Forelimb muscle (tissue), 1 donor: ENCODE results near the gene SUCLG2. TPM values are rescaled to one million over a fixed set of nuclear protein-coding genes. Genes with fewer than 3 reads are reported as not detected.

Experiments
- DNase-seq: peaks from one replicate; pipeline ENCODE4 v3.0.0-alpha.2; 2013; ENCODE audit warnings: low read depth
- polyA plus RNA-seq: library from polyadenylated mRNA; unstranded; fragments of 120-200 nt; gene quantifications from one replicate; pipeline ENCODE4 v1.2.1, GENCODE V29; 2013; ENCODE audit not compliant: insufficient read length

Gene SUCLG2
- polyA plus RNA-seq, 1 donor = 31.6 TPM

DNA sequence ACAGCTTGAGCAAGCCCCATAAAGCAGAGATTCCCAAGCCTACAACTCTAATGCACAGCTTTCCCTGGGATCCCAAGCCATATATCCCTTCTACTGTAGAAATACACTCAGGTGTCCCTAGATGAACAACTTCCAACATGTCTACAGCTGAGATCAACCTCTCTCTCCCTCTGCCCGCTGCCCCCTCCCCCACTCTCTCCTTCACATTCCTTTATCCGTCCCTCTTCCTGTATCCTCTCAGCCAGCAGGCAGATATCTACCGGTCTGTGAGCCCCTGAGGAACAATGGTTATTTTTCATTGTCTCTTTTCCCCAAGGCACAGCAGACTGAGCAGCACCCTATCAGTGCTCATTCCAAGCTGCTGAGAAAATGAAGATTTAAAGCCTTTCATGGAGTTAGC, 138.6 kb downstream of the SUCLG2 start:
- no peak for DNase-seq

DNA sequence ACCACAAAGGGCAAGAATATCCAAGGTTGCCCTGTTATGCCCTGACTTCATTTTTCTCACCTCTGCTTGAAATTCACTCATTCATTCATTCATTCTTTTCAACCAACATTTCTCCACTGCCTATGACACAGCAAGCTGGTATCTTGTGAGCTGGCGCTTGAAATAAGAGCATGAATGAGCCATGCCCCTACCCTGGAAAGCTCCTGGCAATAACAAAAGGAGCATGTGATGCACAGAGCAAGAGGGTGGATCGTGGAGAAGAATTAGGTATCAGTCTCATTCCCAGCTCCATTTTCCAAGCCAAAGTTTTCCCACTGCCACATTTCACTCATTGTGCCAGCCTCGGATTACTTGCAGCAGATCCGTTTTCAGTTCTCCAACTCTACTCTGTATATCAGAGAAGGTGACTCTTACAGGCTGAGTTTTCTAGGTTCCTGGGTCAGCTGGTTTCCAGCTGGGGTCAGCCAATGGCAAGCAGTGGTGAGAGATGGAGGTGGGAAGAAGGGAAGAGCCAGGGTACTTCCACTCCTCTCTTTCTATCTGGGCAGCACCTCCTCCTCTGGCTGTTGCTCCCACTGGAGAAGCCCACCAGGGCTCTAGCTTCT, 144.8 kb downstream of the SUCLG2 start:
- no peak for DNase-seq

DNA sequence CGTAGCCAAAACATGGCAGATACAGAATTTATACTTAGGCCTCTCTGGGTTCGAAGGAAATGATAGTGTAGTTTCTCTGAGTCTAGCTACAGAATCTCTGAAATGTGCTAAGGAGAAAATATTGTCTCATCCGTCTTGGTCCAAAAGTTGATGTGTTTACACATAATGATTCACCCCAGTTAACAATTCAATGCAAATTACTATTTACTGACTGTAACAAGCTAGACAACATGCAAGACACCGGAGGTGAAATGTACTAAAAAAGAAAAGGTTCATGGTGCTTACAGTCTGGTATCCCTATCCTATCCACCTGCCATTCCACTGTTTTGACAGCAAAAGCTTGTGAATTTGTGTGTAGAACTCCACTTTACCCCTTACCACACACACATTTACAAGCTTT, 146.8 kb downstream of the SUCLG2 start:
- DNase-seq = no peak

DNA sequence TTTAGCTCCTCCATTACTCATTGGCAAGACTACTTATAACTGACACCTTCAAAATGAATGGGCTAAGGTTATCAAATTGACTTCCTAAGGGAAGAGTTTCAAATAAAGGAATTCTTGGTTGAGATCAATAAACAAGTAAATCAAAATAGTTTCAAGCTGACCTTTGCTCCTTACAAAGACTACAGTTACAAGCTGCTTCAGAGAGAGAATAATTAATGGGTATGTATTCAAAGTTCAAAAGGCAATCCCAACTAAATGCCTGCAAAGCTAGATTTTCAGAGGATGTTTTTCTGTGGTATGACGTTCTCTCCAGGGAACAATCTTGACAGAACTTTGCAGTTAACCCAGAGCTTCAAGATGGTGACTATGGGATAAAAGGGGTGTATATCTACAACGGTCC, 153.7 kb downstream of the SUCLG2 start:
- no peak for DNase-seq

DNA sequence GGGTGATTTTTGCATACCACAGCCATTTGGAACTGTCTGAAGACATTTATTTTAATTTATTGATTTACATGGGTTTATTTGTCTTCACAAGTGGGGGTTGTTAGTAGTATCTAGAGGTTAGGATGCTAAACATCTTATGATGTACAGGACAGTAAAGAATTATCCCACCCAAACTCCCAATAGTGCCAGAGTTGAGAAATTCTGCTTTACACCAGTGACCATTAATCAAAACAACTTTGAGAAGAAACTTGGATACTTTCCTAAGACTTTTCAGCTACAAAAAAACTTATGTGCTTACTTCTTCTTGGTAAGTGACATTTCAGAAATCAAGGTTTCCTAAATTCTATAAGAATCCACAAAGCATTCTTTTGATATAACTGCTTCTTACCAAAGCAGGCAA, 156.7 kb downstream of the SUCLG2 start:
- DNase-seq = no peak

DNA sequence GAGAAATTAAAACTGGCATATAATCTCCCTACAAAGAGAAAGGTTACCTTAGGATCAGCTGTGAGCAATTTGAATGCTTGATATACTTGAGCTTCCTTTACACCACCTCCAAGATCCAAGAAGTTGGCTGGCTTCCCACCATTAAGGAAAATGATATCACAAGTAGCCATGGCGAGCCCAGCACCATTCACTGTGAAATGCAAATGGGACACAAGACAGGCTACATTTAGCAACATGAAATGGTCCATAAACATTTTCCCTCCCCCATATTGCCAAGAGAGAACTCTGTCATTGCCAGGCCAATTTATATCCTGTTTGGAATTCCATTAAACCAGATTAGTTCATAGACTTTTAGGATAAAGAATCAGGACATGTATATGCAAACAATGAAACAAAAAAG, 158.7 kb downstream of the SUCLG2 start:
- no peak for DNase-seq

DNA sequence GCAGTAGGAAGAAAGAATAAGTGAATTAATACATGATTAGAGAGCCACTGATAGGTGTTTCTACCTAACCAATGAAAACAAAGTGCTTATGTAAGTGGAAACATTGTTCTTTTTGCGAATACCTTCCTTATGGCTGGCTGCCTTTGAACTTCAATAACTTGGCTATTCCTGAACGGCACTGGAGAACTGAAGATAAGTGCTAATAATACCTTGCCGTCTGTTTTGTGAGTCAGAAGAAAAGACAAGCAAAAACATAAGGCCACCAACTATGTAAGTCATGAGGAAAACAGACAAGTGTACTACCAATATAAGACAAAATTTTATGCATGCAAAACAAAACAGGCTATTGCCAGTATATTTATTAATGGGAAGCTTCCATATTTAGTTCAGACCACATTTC, 160.6 kb downstream of the SUCLG2 start:
- no peak for DNase-seq

DNA sequence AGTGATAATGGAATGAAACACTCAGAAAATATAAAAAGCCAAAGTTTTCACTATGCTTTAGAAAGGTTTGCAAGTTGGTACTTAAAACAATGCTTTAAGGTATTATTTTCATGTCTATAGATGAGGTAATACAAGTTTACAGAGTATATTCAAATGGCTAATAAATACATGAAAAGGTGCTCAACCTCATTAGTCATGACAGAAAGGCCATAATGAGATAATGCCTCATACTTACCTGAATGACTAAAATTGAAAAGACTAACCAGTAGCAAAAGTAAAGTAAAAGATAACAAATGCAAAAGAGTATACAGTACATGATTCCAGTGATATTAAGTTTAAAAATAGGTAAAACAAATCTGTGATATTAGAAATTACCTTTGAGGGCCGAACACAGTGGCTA, 163.8 kb downstream of the SUCLG2 start:
- no peak for DNase-seq

DNA sequence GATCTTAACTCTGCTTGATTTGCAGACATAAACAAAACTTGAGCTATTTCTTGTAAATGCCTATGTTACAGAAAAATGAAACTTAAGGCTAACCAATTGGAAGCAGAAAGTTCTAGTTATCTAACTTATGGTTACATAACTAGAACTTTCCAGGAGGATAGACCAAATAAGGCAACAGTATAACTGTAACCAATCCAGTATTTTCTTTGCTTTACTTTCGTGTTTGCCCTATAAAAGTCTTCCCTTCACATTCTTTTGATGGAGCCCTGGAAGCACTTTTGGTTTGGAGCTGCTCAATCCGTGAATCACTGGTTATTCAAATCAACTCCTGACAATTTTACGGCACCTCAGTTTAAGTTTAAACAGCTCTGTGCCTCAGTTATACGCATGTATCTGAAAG, 164.6 kb downstream of the SUCLG2 start:
- DNase-seq = no peak

DNA sequence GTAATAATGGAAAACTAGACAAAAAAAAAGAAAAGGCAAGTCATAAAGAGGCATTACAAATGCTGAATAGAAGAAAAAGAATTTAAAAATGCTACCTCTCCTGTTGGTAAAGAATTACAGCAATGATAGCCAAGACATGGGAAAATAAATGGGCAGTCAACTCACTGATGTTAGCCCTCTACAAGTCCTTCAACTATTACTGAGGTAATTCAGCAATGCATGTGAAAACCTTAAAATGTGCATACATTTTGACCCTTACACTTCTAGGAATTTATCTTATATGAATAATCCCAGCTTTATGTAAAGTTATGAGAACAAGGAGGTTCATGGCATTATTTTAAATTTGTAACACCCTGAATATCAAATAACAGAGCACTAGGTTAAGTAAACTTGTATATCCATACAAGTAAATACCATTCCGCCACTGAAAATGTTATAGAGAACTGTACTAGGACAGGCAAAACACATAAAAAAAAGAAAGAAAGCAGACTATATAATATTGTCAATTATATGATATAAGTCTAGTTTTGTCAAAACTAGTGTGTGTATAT, 166.8 kb downstream of the SUCLG2 start:
- no peak for DNase-seq

DNA sequence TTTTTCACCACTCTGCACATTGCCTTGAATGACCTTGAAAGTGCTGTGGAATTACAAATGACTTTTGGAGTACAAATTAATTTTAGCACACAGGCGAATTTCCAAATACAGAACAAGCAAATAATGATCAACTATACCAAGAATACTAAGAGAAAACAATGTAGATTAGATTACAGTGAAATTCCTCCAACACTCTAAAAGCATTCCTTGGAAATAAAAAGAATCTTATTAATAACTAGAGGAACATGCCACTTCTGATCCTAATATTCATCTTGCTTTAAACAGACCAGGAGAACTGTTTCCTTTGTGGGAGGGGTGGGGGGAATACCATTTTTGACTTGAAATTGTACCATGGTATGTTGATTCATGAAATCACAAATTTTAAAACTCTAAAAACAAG, 167.5 kb downstream of the SUCLG2 start:
- DNase-seq = no peak

DNA sequence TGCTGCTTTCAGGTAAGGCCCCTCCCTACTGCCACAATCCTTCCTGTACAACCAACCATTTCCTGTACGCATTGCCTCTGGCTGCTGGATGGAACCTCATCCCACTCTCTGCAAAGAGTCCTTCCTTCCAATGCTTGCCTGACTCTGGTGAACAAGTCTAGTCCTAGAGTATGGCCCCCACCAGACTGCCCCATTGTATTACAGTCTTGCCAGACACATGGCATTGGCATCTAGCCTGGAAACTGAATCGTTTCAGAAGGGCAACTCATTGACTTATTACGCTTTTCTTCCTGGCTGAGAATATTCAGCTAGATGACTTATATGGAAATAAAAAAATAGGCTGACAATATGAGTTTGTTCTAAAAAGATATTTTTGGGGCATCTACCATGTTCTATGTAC, 170.3 kb downstream of the SUCLG2 start:
- no peak for DNase-seq

DNA sequence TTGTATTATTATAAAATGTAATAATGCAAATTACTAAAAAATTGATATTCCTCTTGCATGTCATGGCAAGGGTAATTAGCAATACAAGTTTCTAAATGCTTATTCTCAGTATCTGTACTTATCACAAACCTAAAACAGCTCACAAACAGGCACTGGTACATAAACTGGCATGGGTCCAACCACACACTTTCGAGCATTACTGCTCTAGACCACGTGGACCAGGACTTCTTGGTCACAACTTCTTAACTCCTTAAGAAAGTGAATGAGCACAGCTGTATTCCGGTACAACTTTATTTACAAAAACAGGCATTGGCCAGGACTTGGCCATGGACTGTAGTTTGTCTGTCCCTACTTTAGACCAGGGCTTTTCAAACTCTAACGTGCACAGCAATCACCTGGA, 173.3 kb downstream of the SUCLG2 start:
- no peak for DNase-seq

DNA sequence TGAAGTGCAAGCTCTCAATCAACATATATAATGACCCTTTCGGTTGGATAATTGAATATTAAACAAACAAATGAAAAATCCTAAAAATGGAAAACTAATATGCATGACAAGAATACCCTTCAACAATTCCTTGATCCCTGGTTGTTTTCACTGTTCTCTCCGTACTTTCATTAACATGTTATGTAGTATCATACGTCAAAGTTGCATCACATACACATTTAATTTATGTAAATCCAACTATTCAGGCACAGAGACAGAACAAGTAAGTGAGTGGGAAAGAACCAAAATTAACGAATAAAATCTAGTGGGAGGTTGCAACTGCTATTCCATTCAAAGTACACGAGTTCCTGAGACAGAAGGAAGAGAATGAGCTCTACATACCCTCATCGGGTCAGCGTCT, 176.0 kb downstream of the SUCLG2 start:
- no peak for DNase-seq

DNA sequence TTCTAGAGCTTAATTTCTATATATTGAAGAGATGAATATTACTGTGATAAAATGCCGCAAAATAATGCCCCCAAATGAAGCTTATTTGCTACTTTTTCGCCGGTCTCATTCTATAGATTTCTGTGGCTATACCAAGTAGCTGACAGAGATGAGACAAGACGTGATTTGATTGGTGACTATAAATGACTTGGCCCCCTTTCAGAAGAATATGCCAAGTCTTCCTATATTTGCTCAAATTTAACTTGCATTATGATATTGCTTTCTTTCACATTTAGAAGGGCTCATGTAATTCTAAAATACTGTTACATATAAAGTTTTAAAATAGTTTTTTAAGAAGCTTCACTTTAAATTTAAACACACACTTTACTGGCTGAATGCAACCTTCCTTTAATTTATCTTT, 180.1 kb downstream of the SUCLG2 start:
- DNase-seq = no peak

DNA sequence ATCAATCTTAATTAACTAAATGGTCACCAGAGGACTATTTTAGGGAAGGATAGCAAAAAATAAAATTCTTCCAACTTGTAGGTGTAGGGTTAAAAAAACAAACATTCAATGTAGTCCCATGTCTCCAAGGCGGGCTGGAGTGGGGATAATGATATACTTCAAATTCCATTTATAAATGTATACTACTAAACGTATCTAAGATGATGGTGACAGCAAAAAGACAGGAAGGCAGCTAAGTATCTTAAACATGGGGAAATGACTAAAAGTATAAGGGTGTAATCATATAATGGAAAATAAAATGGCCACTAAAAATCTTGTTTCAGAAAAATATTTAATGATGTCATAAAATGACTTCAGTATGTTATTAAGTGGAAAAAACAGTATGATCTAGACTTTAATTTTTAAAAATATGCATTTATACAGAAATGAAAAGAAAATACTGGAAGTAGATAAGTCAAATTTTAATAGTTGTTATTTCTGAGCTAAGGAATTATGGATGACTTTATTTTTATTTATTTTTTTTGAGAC, 181.7 kb downstream of the SUCLG2 start:
- no peak for DNase-seq

DNA sequence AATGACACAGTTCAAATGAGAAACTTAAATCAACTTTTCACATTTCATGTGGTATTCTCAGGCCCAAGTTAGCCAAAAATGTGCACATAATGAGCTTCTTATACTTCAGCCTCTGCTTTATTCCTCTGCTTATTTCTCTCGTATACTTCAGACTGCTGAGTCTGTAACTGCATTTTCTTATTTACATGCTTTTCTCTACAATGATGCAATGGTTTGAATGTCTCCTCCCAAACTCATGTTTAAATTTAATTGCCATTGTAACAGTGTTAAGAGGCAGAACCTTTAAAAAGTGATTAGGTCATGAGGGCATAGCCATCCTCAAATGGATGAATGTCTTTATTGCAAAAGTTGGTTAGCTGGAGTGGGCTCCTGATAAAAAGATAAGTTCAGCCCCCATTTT, 184.2 kb downstream of the SUCLG2 start:
- no peak for DNase-seq

DNA sequence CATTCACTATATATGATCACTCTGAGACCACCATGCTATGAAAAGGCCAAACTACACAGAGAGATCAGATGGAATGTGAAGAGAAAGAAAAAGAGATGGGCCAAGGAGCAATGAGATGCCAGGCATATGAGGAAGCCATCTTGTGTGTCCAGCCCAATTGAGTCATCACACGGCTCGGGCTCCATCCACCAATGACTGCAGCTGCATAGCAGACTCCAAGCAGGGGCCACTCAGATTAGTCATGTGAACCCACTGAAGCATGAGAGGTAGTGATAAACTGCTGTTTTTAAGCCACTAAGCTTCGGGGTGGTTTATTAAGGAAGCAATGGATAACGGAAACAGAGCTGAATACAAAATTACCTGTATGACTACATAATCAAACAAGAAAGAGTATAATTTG, 185.9 kb downstream of the SUCLG2 start:
- DNase-seq = no peak

DNA sequence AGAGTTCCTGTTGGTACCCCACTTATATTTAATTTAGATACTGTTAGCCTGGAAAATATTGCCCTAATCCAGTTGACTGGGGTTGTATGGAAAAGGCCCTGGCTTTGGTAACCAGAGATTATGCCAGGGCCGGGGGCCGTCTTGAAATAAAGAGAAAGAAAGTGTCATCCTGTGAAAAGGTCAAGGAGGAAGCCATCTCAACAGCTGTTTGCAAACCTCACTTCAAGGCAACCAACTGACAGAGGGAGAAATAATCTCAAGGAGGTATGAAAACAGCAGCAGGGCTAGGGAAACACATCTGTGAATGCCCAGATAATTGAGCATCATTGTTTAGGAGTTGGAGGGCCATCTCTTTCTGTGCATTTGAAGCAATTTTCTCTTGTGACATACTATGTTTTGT, 190.8 kb downstream of the SUCLG2 start:
- no peak for DNase-seq

DNA sequence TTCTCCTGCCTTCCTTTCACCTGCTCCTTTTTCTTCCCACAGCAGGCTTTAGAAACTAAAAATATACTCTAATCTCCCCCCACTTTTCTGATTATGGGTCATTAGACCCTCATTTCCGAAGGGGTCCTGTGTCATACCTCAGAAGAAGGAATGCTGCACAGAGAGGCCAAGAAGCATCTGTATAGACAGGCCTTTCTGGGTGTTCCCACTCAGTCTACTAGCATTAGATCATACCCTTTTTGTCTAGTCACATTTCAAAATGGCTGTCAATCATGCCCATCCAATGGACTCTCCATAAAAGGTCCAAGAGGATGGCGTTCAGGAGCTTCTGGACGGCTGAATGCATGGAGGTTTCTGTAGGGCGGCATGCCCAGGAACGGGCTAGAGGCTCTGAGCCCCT, 192.2 kb downstream of the SUCLG2 start:
- DNase-seq = no peak

DNA sequence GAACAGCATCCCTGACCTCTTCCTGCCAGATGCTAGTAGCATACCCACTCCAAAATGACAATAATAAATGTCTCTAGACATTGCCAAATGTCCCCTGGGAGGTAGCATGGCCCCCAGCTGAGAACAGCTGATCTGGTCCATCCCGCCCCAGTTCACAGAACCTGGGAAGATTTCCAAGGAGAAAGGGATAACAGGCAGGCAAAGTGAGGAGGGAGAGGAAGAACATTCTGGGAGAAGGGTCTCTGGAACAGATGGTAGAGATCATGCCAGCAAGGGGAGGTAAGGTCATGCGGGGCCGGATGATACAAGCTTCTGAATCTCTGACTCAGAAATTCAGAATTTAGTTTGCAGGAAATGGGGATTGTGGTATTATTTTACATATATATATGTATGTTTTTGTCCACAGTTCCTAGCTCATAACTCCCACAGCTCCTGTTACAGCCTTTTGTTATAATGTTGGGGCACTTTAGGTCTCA, 192.7 kb downstream of the SUCLG2 start:
- no peak for DNase-seq

DNA sequence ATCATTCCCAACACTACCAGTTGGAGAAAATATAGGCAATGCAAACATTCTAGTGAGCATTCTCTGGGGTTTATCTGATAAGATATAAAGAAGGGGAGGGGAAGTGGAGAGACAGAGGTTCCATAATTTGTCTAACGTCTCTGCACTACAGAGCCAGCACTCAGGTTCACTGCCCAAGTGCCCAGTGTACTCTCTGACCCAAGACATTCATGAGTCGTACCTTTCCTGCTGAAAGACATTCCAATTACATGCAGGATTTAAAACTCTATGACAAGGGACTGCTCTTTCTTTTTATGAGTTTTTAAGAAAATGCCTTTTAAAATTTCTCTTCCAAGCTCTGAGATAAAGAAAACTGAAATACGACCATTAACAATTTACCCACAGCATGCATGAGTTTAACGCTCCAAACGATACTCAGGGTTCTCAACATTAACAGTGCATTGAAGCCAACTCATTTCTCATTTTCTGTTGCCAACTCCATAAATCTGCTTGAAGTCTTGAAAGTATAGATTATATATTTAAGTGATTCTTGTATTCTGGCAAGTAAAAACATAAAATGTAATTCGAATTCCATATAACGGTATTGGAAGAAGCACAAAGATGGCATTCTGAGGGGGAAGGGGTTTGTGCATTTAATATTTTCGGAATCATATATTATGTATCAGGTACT, 193.4 kb downstream of the SUCLG2 start:
- DNase-seq = no peak

DNA sequence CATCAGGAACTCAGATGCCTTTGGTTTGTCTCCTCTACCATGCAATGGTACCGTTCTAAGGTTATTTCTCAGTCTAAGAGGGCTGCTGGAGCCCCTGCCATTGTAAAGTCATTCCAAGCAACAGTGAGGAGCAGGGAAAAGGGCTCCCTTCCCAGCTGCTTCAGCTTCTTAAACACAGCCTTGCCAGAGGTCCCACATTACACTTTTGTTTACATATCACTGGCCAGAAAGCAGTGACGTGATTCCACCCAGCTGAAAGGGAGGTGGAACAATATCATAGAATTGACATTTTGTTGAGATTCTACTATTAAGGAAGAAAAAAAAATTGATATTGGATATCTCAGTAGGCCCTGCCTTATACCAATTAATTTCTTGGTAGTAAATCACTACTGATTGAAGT, 194.6 kb downstream of the SUCLG2 start:
- DNase-seq = no peak
